ENCODE data around the gene BMF.
A peak's percentile ranks its signal among the peaks of the same experiment; 100 is the strongest.

Gene BMF

DNA sequence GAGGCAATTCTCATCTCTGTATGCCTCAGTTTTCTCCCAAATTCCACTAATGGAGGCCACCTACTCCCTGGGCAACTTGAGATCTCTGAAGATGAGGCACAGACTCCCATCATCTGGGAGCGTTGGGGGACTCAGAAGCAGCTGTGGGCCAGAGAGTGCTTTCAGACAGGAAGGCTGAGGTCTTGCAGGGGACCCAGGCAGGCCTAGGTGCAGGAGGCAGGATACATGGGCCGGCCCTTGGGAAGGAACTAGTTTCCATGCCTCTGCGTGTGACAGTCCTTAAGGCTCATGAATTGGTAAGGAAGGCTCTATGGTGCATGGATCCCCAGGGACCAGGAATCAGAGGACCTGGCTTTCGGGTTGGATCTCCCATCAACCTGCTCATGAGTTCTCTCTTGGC is 14.5 kb downstream of the BMF start:
- peaks cover 5% of the 10 kb centered on the region for H3K79me2 ChIP-seq (ENCODE audit: control insufficient read depth, insufficient read depth, low read length, poor library complexity)
- no peak overlapping the region for H2BK12ac ChIP-seq (ENCODE audit: low read length)
- H2AFZ ChIP-seq (ENCODE audit: insufficient read depth, low read length, poor library complexity), result no peak overlapping the region
- H3K4me3 ChIP-seq (ENCODE audit: low read depth, low read length), result no peak overlapping the region
- no peak overlapping the region for H3K23ac ChIP-seq (ENCODE audit: low read length)
- peaks cover 68 to 77% of the 10 kb centered on the region in 2 experiments for H3K4me1 ChIP-seq (ENCODE audit: control insufficient read depth in 1 of 2, insufficient read depth in 2 of 2, low read length in 2 of 2)
- H2BK120ac ChIP-seq (ENCODE audit: insufficient read depth, low read length, poor library complexity), result no peak overlapping the region
- peaks cover 22 to 28% of the 10 kb centered on the region in 2 experiments for H3K36me3 ChIP-seq (ENCODE audit: control insufficient read depth in 1 of 2, insufficient read depth in 2 of 2, low read length in 2 of 2)
- H3K4ac ChIP-seq (ENCODE audit: low read depth, low read length), result no peak overlapping the region
- no peak overlapping the region for H3K27ac ChIP-seq (ENCODE audit: low read depth, low read length)
- H3K79me1 ChIP-seq (ENCODE audit: low read length), result peaks cover 54% of the 10 kb centered on the region
- no peak overlapping the region for H3K14ac ChIP-seq (ENCODE audit: low read length)
- no CpG with 5 or more reads among the region's 4 CpGs for WGBS (ENCODE audit: extremely low coverage, insufficient coverage, insufficient read length)
- no peak overlapping the region for H4K8ac ChIP-seq (ENCODE audit: low read depth, low read length)
- H3K4me2 ChIP-seq (ENCODE audit: low read length), result no peak overlapping the region
- no peak overlapping the region for H2BK5ac ChIP-seq (ENCODE audit: low read depth, low read length, poor library complexity)
- no peak overlapping the region for H4K12ac ChIP-seq (ENCODE audit: low read depth, low read length)
- no peak overlapping the region for H3K18ac ChIP-seq (ENCODE audit: low read length)
- no peak overlapping the region for H3K9ac ChIP-seq (ENCODE audit: low read length)
- H3K27me3 ChIP-seq (ENCODE audit: insufficient read depth, low read length), result no peaks in the 10 kb centered on the region
- peaks cover 1% of the 10 kb centered on the region for H3K9me3 ChIP-seq (ENCODE audit: insufficient read depth, low read depth, low read length)
- no peak for DNase-seq
- H2AK5ac ChIP-seq (ENCODE audit: low read length), result peak overlapping the region; percentile 42
- H4K91ac ChIP-seq (ENCODE audit: low read depth, low read length), result no peak overlapping the region

DNA sequence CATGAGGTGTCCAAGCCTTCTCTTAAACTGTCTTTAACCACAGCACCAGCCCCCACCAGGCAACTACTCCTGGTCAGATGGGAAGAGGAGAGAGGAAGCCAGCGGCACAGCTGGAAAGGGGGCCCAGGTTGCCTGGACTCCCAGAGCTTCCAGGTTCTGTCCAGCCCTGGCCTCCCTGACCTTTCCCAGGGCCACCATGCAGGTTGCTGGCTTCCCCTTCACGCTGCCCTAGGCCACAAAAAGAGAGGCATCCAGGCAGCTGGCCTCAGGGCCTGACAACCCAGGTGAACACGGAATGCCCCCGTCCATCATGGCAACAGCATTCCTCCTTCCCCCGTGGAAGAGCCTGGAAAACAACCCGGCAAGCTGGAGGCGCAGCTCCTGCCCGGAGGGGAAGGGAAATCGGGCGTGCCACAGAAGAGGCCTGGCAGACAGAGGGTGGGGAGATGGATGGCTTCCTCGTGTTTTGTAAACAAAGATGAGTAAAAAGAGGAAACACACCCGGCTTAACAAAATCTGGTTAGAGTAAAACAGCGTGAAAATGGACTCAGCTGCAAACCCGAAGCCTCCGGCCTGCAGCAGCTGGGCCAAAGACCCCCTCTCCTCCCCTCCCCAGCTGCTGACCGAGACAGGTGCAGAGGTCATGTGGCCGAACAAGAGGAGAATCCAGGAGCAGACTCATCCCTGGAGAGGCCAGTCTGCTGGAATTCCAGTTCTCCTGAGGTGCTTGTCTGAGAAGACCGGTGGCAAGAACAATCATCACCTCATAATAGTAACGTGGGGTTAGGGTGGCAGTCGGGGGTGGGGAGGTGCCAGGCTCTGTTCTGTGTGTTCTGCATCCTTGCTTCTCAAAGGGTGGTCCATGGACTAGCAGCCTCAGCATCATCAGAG is 15.5 kb downstream of the BMF start:
- H3K23ac ChIP-seq (ENCODE audit: low read length), result no peak overlapping the region
- no peak overlapping the region for H3K4ac ChIP-seq (ENCODE audit: low read depth, low read length)
- peaks cover 22 to 28% of the 10 kb centered on the region in 2 experiments for H3K36me3 ChIP-seq (ENCODE audit: control insufficient read depth in 1 of 2, insufficient read depth in 2 of 2, low read length in 2 of 2)
- no peak overlapping the region for H4K12ac ChIP-seq (ENCODE audit: low read depth, low read length)
- peaks cover 65 to 80% of the 10 kb centered on the region in 2 experiments for H3K4me1 ChIP-seq (ENCODE audit: control insufficient read depth in 1 of 2, insufficient read depth in 2 of 2, low read length in 2 of 2)
- peak overlapping the region; percentile 77 for H3K27ac ChIP-seq (ENCODE audit: low read depth, low read length)
- H2AFZ ChIP-seq (ENCODE audit: insufficient read depth, low read length, poor library complexity), result no peak overlapping the region
- H2AK5ac ChIP-seq (ENCODE audit: low read length), result peak overlapping the region; percentile 34
- WGBS (ENCODE audit: extremely low coverage, insufficient coverage, insufficient read length), result no CpG with 5 or more reads among the region's 20 CpGs
- H3K27me3 ChIP-seq (ENCODE audit: insufficient read depth, low read length), result no peaks in the 10 kb centered on the region
- no peak overlapping the region for H3K9ac ChIP-seq (ENCODE audit: low read length)
- peak overlapping the region; percentile 61 for H4K91ac ChIP-seq (ENCODE audit: low read depth, low read length)
- H2BK5ac ChIP-seq (ENCODE audit: low read depth, low read length, poor library complexity), result peak overlapping the region; percentile 49
- peaks cover 3% of the 10 kb centered on the region for H3K9me3 ChIP-seq (ENCODE audit: insufficient read depth, low read depth, low read length)
- H3K4me2 ChIP-seq (ENCODE audit: low read length), result peak overlapping the region; percentile 22
- peaks cover 6% of the 10 kb centered on the region for H3K79me2 ChIP-seq (ENCODE audit: control insufficient read depth, insufficient read depth, low read length, poor library complexity)
- no peak overlapping the region for H3K4me3 ChIP-seq (ENCODE audit: low read depth, low read length)
- peaks cover 52% of the 10 kb centered on the region for H3K79me1 ChIP-seq (ENCODE audit: low read length)
- peak overlapping the region; percentile 27 for H3K14ac ChIP-seq (ENCODE audit: low read length)
- H4K8ac ChIP-seq (ENCODE audit: low read depth, low read length), result peak overlapping the region; percentile 8
- peak; percentile 97 to 98 for DNase-seq
- H2BK120ac ChIP-seq (ENCODE audit: insufficient read depth, low read length, poor library complexity), result peak overlapping the region; percentile 52
- peak overlapping the region; percentile 35 for H3K18ac ChIP-seq (ENCODE audit: low read length)
- peak overlapping the region; percentile 21 for H2BK12ac ChIP-seq (ENCODE audit: low read length)

DNA sequence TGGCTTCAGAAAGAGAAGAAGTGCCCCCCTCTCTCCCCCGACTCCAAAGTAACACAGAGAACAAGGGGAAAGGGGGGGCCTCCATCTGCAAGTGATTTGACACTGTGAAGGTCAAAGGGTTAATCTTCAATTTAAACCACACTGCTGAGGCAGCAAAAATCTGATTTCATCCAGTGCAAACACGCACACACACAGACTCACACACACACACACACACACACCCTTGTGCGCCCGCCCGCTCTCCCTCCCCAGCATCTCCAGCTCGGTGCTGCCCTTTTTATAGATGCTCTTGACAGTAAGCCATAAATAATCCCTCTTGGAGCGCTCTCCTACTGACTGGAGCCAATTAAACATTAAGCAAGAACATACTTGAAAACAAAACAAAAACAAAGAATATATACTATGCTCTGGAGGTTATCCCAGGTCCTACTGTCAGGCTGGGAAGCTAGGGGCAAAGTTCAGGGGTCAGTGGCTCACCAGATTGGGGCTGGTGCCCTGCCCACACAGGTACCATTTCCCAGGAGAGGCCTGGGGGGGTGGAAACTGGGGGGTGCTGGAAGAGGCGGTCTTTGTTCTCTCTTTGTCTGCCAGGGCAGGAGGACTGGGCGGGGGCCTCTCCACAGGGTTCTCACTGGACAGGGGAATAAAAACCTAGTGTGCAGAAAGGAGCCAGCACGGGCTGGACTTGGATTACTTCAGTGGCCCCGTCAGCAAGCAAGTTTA is 16.3 kb downstream of the BMF start:
- Histone ChIP-seq H2BK120ac (ENCODE audit: insufficient read depth, low read length, poor library complexity) (peak overlapping the region; percentile 52), H2BK5ac (ENCODE audit: low read depth, low read length, poor library complexity) (peak overlapping the region; percentile 49), H2AFZ (ENCODE audit: insufficient read depth, low read length, poor library complexity) (peak overlapping the region; percentile 20), H3K18ac (ENCODE audit: low read length) (peak overlapping the region; percentile 35), H3K79me1 (ENCODE audit: low read length) (peaks cover 51% of the 10 kb centered on the region), H3K4me2 (ENCODE audit: low read length) (peak overlapping the region; percentile 22), H3K27ac (ENCODE audit: low read depth, low read length) (peak overlapping the region; percentile 77), H2AK5ac (ENCODE audit: low read length) (peak overlapping the region; percentile 34), H3K4ac (ENCODE audit: low read depth, low read length) (no peak overlapping the region), H3K79me2 (ENCODE audit: control insufficient read depth, insufficient read depth, low read length, poor library complexity) (peaks cover 9% of the 10 kb centered on the region), H3K9me3 (ENCODE audit: insufficient read depth, low read depth, low read length) (peaks cover 3% of the 10 kb centered on the region), H3K23ac (ENCODE audit: low read length) (no peak overlapping the region), H4K8ac (ENCODE audit: low read depth, low read length) (peak overlapping the region; percentile 8), H3K36me3 (ENCODE audit: control insufficient read depth in 1 of 2, insufficient read depth in 2 of 2, low read length in 2 of 2) (peaks cover 22 to 26% of the 10 kb centered on the region in 2 experiments), H3K14ac (ENCODE audit: low read length) (peak overlapping the region; percentile 27), H4K91ac (ENCODE audit: low read depth, low read length) (peak overlapping the region; percentile 61), H4K12ac (ENCODE audit: low read depth, low read length) (no peak overlapping the region), H2BK12ac (ENCODE audit: low read length) (peak overlapping the region; percentile 29), H3K4me1 (ENCODE audit: control insufficient read depth in 1 of 2, insufficient read depth in 2 of 2, low read length in 2 of 2) (peaks cover 63 to 78% of the 10 kb centered on the region in 2 experiments), H3K27me3 (ENCODE audit: insufficient read depth, low read length) (no peaks in the 10 kb centered on the region), H3K4me3 (ENCODE audit: low read depth, low read length) (no peak overlapping the region), H3K9ac (ENCODE audit: low read length) (no peak overlapping the region)
- DNase-seq, result no peak
- WGBS (ENCODE audit: extremely low coverage, insufficient coverage, insufficient read length), result no CpG with 5 or more reads among the region's 11 CpGs

DNA sequence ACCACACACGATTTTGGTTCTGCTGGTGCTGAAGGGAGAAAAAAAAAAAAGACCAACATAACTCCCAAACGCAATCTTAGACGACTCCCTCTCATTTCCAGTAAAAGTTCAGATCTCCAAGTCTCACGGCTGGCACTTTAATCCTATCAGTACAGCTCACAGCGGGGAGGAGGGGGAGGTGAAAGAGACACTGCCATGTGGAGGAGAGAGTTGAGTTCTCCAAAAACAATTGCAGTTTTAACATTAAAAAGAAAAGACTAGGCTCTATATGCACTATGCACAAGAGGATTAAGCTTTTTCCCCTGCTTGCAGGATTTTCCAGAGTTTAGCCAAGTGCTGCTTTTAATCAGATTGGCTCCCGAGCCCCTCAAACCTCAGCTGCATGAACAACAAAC is 16.8 kb downstream of the BMF start:
- Histone ChIP-seq H3K79me2 (ENCODE audit: control insufficient read depth, insufficient read depth, low read length, poor library complexity) (peaks cover 9% of the 10 kb centered on the region), H3K9me3 (ENCODE audit: insufficient read depth, low read depth, low read length) (peaks cover 3% of the 10 kb centered on the region), H3K23ac (ENCODE audit: low read length) (no peak overlapping the region), H3K27me3 (ENCODE audit: insufficient read depth, low read length) (no peaks in the 10 kb centered on the region), H3K9ac (ENCODE audit: low read length) (no peak overlapping the region), H3K4me2 (ENCODE audit: low read length) (no peak overlapping the region), H3K4me1 (ENCODE audit: control insufficient read depth in 1 of 2, insufficient read depth in 2 of 2, low read length in 2 of 2) (peaks cover 67 to 81% of the 10 kb centered on the region in 2 experiments), H3K27ac (ENCODE audit: low read depth, low read length) (no peak overlapping the region), H3K4ac (ENCODE audit: low read depth, low read length) (no peak overlapping the region), H2BK120ac (ENCODE audit: insufficient read depth, low read length, poor library complexity) (no peak overlapping the region), H4K91ac (ENCODE audit: low read depth, low read length) (no peak overlapping the region), H2AFZ (ENCODE audit: insufficient read depth, low read length, poor library complexity) (no peak overlapping the region), H2AK5ac (ENCODE audit: low read length) (no peak overlapping the region), H4K12ac (ENCODE audit: low read depth, low read length) (no peak overlapping the region), H2BK12ac (ENCODE audit: low read length) (peak overlapping the region; percentile 68), H4K8ac (ENCODE audit: low read depth, low read length) (no peak overlapping the region), H3K14ac (ENCODE audit: low read length) (no peak overlapping the region), H3K79me1 (ENCODE audit: low read length) (peaks cover 48% of the 10 kb centered on the region), H3K18ac (ENCODE audit: low read length) (no peak overlapping the region), H3K4me3 (ENCODE audit: low read depth, low read length) (no peak overlapping the region), H3K36me3 (ENCODE audit: control insufficient read depth in 1 of 2, insufficient read depth in 2 of 2, low read length in 2 of 2) (peaks cover 22 to 23% of the 10 kb centered on the region in 2 experiments), H2BK5ac (ENCODE audit: low read depth, low read length, poor library complexity) (no peak overlapping the region)
- DNase-seq, result no peak
- no CpG with 5 or more reads among the region's 6 CpGs for WGBS (ENCODE audit: extremely low coverage, insufficient coverage, insufficient read length)

All from trophoblast cell (in vitro differentiated cells and primary cell).